ENCODE measurements around the gene NEK4. TPM values are rescaled to one million over a fixed set of nuclear protein-coding genes. Genes with fewer than 3 reads are reported as not detected.

NEK4 gene
- total RNA-seq, 1 donor from 2014 or later = 15.1 TPM

DNA sequence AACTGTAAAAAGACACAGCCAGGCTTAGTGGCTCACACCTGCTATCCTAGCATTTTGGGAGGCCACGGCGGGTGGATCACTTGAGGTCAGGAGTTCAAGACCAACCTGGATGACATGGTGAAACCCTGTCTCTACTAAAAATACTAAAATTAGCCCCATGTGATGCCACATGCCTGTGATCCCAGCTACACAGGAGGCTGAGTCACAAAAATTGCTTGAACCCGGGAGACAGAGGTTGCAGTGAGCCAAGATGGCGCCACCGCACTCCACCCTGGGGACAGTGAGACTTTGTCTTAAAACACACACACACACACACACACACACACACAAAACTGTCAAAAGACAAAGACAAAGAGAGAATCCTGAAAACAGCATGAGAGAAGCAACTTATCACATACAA is 46.8 kb downstream of the NEK4 start:
- Mint-ChIP-seq H3K27me3 (ENCODE audit: low read depth, unreplicated experiment) (no peaks in the 10 kb centered on the region), H3K36me3 (ENCODE audit: low read depth, unreplicated experiment) (peaks cover 27% of the 10 kb centered on the region)

DNA sequence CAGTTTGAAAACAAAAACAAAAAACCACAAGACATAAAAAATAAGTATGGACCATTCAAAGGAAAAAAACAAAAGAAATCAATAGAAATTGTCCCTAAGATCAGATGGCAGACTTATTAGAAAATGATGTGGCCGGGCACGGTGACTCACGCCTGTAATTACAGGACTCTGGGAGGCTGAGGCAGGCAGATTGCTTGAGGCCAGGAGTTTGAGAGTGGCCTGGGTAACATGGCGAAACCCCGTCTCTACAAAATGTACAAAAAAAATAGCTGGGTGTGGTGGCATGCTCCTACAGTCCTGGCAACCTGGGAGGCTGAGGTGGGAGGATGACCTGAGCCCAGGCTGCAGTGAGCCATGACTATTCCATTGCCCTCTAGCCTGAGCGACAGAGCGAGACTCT is 48.2 kb downstream of the NEK4 start:
- H3K36me3 Mint-ChIP-seq (ENCODE audit: low read depth, unreplicated experiment) = peaks cover 17% of the 10 kb centered on the region
- no peak overlapping the region for H3K4me3 Mint-ChIP-seq (ENCODE audit: unreplicated experiment)
- TF ChIP-seq, protein P1, sequence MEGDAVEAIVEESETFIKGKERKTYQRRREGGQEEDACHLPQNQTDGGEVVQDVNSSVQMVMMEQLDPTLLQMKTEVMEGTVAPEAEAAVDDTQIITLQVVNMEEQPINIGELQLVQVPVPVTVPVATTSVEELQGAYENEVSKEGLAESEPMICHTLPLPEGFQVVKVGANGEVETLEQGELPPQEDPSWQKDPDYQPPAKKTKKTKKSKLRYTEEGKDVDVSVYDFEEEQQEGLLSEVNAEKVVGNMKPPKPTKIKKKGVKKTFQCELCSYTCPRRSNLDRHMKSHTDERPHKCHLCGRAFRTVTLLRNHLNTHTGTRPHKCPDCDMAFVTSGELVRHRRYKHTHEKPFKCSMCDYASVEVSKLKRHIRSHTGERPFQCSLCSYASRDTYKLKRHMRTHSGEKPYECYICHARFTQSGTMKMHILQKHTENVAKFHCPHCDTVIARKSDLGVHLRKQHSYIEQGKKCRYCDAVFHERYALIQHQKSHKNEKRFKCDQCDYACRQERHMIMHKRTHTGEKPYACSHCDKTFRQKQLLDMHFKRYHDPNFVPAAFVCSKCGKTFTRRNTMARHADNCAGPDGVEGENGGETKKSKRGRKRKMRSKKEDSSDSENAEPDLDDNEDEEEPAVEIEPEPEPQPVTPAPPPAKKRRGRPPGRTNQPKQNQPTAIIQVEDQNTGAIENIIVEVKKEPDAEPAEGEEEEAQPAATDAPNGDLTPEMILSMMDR (IDR thresholded peaks at IDR 0.05; ENCODE audit: insufficient read depth, low read depth, low read length) = no peak
- no peak for TF ChIP-seq EZH2 (IDR thresholded peaks at IDR 0.05; ENCODE audit: insufficient read depth, low read length)

More for the DNA sequence above, 46.8 kb downstream of the NEK4 start:
- Histone ChIP-seq H3K36me3 (ENCODE audit: insufficient read depth, low read length) (peaks cover 3% of the 10 kb centered on the region), H3K9ac (ENCODE audit: low read length) (no peak overlapping the region), H3K4me1 (ENCODE audit: insufficient read depth, low read length) (no peaks in the 10 kb centered on the region), H4K20me1 (ENCODE audit: insufficient read depth, low read length) (no peaks in the 10 kb centered on the region), H3K4me2 (ENCODE audit: low read length) (no peak overlapping the region), H3K9me3 (ENCODE audit: insufficient read depth, low read depth, low read length) (no peaks in the 10 kb centered on the region), H2AFZ (ENCODE audit: low read depth, low read length) (no peak overlapping the region), H3K27me3 (ENCODE audit: insufficient read depth, low read length) (no peaks in the 10 kb centered on the region), H3K27ac (ENCODE audit: low read depth, low read length) (no peak overlapping the region), H3K79me2 (ENCODE audit: insufficient read depth, low read length) (no peaks in the 10 kb centered on the region), H3K4me3 (ENCODE audit: insufficient read depth, low read depth, low read length) (no peak overlapping the region)
- DNase-seq (ENCODE audit: low read depth) = no peak
- no peak for TF ChIP-seq EZH2 (IDR thresholded peaks at IDR 0.05; ENCODE audit: insufficient read depth, low read length)
- TF ChIP-seq, protein P1 (IDR thresholded peaks at IDR 0.05; ENCODE audit: insufficient read depth, low read depth, low read length) = no peak
- Mint-ChIP-seq H3K27ac (ENCODE audit: unreplicated experiment) (no peak overlapping the region), H3K4me1 (ENCODE audit: low read depth, unreplicated experiment) (no peaks in the 10 kb centered on the region), H3K9me3 (ENCODE audit: unreplicated experiment) (peaks cover 15% of the 10 kb centered on the region), H3K4me3 (ENCODE audit: unreplicated experiment) (no peak overlapping the region)
- FAIRE-seq = no peak

DNA sequence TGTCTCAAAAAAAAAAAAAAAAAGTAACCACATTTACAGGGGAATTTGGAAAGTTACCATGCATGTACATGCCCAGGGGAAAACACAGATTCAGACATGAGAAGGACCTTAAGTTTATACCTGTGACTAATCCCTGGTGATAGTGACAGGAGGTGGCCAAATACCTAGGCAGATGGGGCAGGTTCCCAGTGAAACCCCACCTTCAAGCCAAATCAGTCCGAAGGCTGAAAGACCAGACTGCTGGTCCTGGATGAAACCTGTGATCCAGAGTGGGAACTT is 49.1 kb downstream of the NEK4 start:
- FAIRE-seq (no peak), DNase-seq (ENCODE audit: low read depth) (no peak)
- H3K9ac ChIP-seq (ENCODE audit: low read length) = no peak overlapping the region
- no peak overlapping the region for H3K4me2 ChIP-seq (ENCODE audit: low read length)
- no peaks in the 10 kb centered on the region for H3K9me3 ChIP-seq (ENCODE audit: insufficient read depth, low read depth, low read length)
- peaks cover 15% of the 10 kb centered on the region for H3K36me3 Mint-ChIP-seq (ENCODE audit: low read depth, unreplicated experiment)
- H2AFZ ChIP-seq (ENCODE audit: low read depth, low read length) = no peak overlapping the region
- H3K27ac Mint-ChIP-seq (ENCODE audit: unreplicated experiment) = no peak overlapping the region
- no peak overlapping the region for H3K27ac ChIP-seq (ENCODE audit: low read depth, low read length)
- no peak overlapping the region for H3K4me3 ChIP-seq (ENCODE audit: insufficient read depth, low read depth, low read length)
- TF ChIP-seq, protein P1 (IDR thresholded peaks at IDR 0.05; ENCODE audit: insufficient read depth, low read depth, low read length) = no peak
- TF ChIP-seq EZH2 (IDR thresholded peaks at IDR 0.05; ENCODE audit: insufficient read depth, low read length) = no peak
- H3K79me2 ChIP-seq (ENCODE audit: insufficient read depth, low read length) = no peaks in the 10 kb centered on the region
- no peaks in the 10 kb centered on the region for H3K27me3 Mint-ChIP-seq (ENCODE audit: low read depth, unreplicated experiment)
- H3K27me3 ChIP-seq (ENCODE audit: insufficient read depth, low read length) = no peaks in the 10 kb centered on the region
- peaks cover 5% of the 10 kb centered on the region for H3K9me3 Mint-ChIP-seq (ENCODE audit: unreplicated experiment)
- H3K4me1 Mint-ChIP-seq (ENCODE audit: low read depth, unreplicated experiment) = no peaks in the 10 kb centered on the region
- no peak overlapping the region for H3K4me3 Mint-ChIP-seq (ENCODE audit: unreplicated experiment)
- H3K4me1 ChIP-seq (ENCODE audit: insufficient read depth, low read length) = no peaks in the 10 kb centered on the region
- no peaks in the 10 kb centered on the region for H3K36me3 ChIP-seq (ENCODE audit: insufficient read depth, low read length)
- no peaks in the 10 kb centered on the region for H4K20me1 ChIP-seq (ENCODE audit: insufficient read depth, low read length)

More for the DNA sequence above, 48.2 kb downstream of the NEK4 start:
- Mint-ChIP-seq H3K27me3 (ENCODE audit: low read depth, unreplicated experiment) (no peaks in the 10 kb centered on the region), H3K4me1 (ENCODE audit: low read depth, unreplicated experiment) (no peaks in the 10 kb centered on the region), H3K27ac (ENCODE audit: unreplicated experiment) (no peak overlapping the region), H3K9me3 (ENCODE audit: unreplicated experiment) (peaks cover 6% of the 10 kb centered on the region)
- DNase-seq (ENCODE audit: low read depth) (no peak), FAIRE-seq (no peak)
- no peak overlapping the region for H3K4me2 ChIP-seq (ENCODE audit: low read length)
- no peaks in the 10 kb centered on the region for H3K36me3 ChIP-seq (ENCODE audit: insufficient read depth, low read length)
- no peak overlapping the region for H2AFZ ChIP-seq (ENCODE audit: low read depth, low read length)
- no peak overlapping the region for H3K9ac ChIP-seq (ENCODE audit: low read length)
- H3K9me3 ChIP-seq (ENCODE audit: insufficient read depth, low read depth, low read length) = no peaks in the 10 kb centered on the region
- no peak overlapping the region for H3K27ac ChIP-seq (ENCODE audit: low read depth, low read length)
- no peaks in the 10 kb centered on the region for H3K79me2 ChIP-seq (ENCODE audit: insufficient read depth, low read length)
- no peaks in the 10 kb centered on the region for H4K20me1 ChIP-seq (ENCODE audit: insufficient read depth, low read length)
- no peaks in the 10 kb centered on the region for H3K4me1 ChIP-seq (ENCODE audit: insufficient read depth, low read length)
- no peaks in the 10 kb centered on the region for H3K27me3 ChIP-seq (ENCODE audit: insufficient read depth, low read length)
- H3K4me3 ChIP-seq (ENCODE audit: insufficient read depth, low read depth, low read length) = no peak overlapping the region

All from astrocyte (in vitro differentiated cells and primary cell).